Measurements from ENCODE around the gene CTNNBL1. TPM values are rescaled to one million over a fixed set of nuclear protein-coding genes. Genes with fewer than 3 reads are reported as not detected.

Gene CTNNBL1
- total RNA-seq, 2 experiments from 2014 or later, result 31.1 to 33.4 TPM

DNA sequence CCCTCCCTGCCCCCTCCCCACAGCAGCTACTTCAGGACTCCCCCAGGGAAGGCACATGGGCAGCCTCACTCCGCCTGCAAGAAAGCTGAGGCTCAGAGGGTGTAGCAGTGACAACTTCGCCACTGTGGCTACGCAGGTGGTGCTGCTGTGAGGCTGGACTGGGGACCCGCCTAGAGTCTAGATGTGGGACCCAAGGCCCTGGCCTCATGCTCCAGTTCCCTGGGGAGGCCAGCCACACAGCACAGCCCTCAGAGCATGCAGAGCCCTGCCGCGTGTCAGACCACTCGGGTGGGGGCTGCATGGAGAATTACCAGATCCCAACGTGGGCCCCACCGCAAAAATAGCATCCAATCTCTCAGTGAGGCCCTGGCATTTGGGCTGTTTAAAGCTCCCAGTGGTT, 178.3 kb downstream of the CTNNBL1 start:
- TF ChIP-seq, protein P1, sequence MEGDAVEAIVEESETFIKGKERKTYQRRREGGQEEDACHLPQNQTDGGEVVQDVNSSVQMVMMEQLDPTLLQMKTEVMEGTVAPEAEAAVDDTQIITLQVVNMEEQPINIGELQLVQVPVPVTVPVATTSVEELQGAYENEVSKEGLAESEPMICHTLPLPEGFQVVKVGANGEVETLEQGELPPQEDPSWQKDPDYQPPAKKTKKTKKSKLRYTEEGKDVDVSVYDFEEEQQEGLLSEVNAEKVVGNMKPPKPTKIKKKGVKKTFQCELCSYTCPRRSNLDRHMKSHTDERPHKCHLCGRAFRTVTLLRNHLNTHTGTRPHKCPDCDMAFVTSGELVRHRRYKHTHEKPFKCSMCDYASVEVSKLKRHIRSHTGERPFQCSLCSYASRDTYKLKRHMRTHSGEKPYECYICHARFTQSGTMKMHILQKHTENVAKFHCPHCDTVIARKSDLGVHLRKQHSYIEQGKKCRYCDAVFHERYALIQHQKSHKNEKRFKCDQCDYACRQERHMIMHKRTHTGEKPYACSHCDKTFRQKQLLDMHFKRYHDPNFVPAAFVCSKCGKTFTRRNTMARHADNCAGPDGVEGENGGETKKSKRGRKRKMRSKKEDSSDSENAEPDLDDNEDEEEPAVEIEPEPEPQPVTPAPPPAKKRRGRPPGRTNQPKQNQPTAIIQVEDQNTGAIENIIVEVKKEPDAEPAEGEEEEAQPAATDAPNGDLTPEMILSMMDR (IDR thresholded peaks at IDR 0.05), result no peak
- POLR2A ChIA-PET, result no interaction called here
- Histone ChIP-seq H3K4me1 (ENCODE audit: insufficient read depth, low read length) (no peaks in the 10 kb centered on the region), H3K9me3 (ENCODE audit: control insufficient read depth in 1 of 2, insufficient read depth in 1 of 2, low read length in 2 of 2) (no peaks in the 10 kb centered on the region), H3K27me3 (ENCODE audit: control insufficient read depth in 1 of 2, insufficient read depth in 2 of 2, low read length in 2 of 2) (no peaks in the 10 kb centered on the region), H3K4me3 (ENCODE audit: low read length) (no peak overlapping the region), H3K36me3 (ENCODE audit: insufficient read depth, low read length) (peaks cover 23% of the 10 kb centered on the region), H3K27ac (ENCODE audit: low read depth in 1 of 2, low read length in 2 of 2) (no peak overlapping the region)
- no peaks in the 10 kb centered on the region for H3K4me1 Mint-ChIP-seq (ENCODE audit: low read depth)
- no peaks in the 10 kb centered on the region for H3K27me3 Mint-ChIP-seq
- no peak for DNase-seq
- CTCF ChIA-PET, result no interaction called here
- H3K9me3 Mint-ChIP-seq, result no peaks in the 10 kb centered on the region
- ATAC-seq (ENCODE audit: poor library complexity), result no peak
- intact Hi-C loops (cut with DNase I, micrococcal nuclease), result no loop called here
- H3K27ac Mint-ChIP-seq, result no peak overlapping the region
- H3K36me3 Mint-ChIP-seq (ENCODE audit: low read depth), result peaks cover 69% of the 10 kb centered on the region
- no peak overlapping the region for H3K4me3 Mint-ChIP-seq

DNA sequence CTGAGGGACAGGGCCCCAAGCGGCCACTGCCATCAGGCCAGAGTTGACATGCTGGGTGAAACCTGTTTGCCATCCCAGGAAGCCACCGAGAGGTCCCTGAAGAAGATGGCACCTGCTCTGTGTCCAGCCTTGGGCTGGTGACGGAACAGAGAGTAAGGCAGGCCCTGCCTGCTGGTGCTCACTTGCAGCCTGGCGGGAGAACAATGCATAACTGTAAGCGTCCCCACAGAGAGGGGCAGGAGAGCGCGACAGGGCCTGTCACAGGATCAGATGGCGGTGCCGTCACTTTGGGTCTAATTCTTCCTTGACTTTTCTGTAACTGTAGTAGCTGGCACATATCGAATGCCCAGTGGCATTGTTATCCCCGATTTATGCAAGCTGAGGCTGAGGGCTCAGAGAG, 180.1 kb downstream of the CTNNBL1 start:
- Mint-ChIP-seq H3K9me3 (no peaks in the 10 kb centered on the region), H3K4me3 (no peak overlapping the region), H3K4me1 (ENCODE audit: low read depth) (no peaks in the 10 kb centered on the region), H3K36me3 (ENCODE audit: low read depth) (peaks cover 52% of the 10 kb centered on the region), H3K27me3 (no peaks in the 10 kb centered on the region), H3K27ac (no peak overlapping the region)
- no peak overlapping the region for H3K4me3 ChIP-seq (ENCODE audit: low read length)
- no peak overlapping the region for H3K27ac ChIP-seq (ENCODE audit: low read depth in 1 of 2, low read length in 2 of 2)
- no peaks in the 10 kb centered on the region for H3K4me1 ChIP-seq (ENCODE audit: insufficient read depth, low read length)
- POLR2A ChIA-PET, result no interaction called here
- ATAC-seq (ENCODE audit: poor library complexity), result no peak
- intact Hi-C loops (cut with DNase I, micrococcal nuclease), result no loop called here
- DNase-seq, result no peak
- H3K27me3 ChIP-seq (ENCODE audit: control insufficient read depth in 1 of 2, insufficient read depth in 2 of 2, low read length in 2 of 2), result no peaks in the 10 kb centered on the region
- TF ChIP-seq, protein P1 (IDR thresholded peaks at IDR 0.05), result no peak
- no peaks in the 10 kb centered on the region for H3K9me3 ChIP-seq (ENCODE audit: control insufficient read depth in 1 of 2, insufficient read depth in 1 of 2, low read length in 2 of 2)
- H3K36me3 ChIP-seq (ENCODE audit: insufficient read depth, low read length), result peaks cover 17% of the 10 kb centered on the region
- CTCF ChIA-PET, result no interaction called here

DNA sequence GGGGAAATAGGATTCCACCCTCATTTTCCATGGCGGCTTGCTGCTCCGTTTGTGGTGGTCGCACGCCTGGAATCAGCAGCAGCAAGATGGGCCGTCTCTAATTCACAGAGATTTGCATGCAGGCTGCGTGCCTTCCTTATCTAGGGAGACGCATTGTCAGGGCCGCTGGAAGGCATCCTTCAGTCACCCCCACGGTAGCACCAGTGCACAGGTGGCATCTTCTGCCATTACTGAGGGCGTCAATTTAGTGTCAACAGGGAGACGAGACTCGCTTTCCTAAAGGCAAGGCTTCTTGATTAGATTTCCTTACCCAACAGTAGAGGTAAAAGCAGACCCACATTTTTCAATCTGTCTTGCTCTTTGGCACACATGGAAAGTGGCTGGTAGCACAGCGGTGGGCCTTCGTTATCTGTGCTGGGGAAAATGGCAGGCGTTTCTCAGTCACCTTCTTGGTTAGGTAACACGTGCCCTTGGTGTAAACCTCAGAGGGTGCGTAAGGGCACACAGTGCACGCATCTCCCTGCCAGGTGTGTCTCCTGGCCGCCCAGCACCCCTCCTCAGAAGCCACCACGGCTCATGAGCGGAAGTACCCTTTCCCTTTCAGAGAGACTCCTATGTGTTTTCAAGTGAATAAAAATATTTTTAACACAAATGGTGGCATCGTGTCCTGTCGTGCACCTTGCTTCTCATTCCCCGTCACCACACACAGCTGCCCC, 181.8 kb downstream of the CTNNBL1 start:
- Mint-ChIP-seq H3K4me1 (ENCODE audit: low read depth) (no peaks in the 10 kb centered on the region), H3K4me3 (no peak overlapping the region), H3K27me3 (no peaks in the 10 kb centered on the region), H3K9me3 (no peaks in the 10 kb centered on the region), H3K27ac (no peak overlapping the region), H3K36me3 (ENCODE audit: low read depth) (peaks cover 34% of the 10 kb centered on the region)
- no peak overlapping the region for H3K4me3 ChIP-seq (ENCODE audit: low read length)
- DNase-seq, result no peak
- no peak overlapping the region for H3K27ac ChIP-seq (ENCODE audit: low read depth in 1 of 2, low read length in 2 of 2)
- H3K9me3 ChIP-seq (ENCODE audit: control insufficient read depth in 1 of 2, insufficient read depth in 1 of 2, low read length in 2 of 2), result no peaks in the 10 kb centered on the region
- POLR2A ChIA-PET, result no interaction called here
- peaks cover 10% of the 10 kb centered on the region for H3K36me3 ChIP-seq (ENCODE audit: insufficient read depth, low read length)
- TF ChIP-seq, protein P1 (IDR thresholded peaks at IDR 0.05), result no peak
- no peaks in the 10 kb centered on the region for H3K27me3 ChIP-seq (ENCODE audit: control insufficient read depth in 1 of 2, insufficient read depth in 2 of 2, low read length in 2 of 2)
- no peaks in the 10 kb centered on the region for H3K4me1 ChIP-seq (ENCODE audit: insufficient read depth, low read length)
- intact Hi-C loops (cut with DNase I, micrococcal nuclease), result no loop called here
- ATAC-seq (ENCODE audit: poor library complexity), result no peak
- CTCF ChIA-PET, result no interaction called here

Data from CD4-positive, alpha-beta T cell (primary cell).